GM18526 (cell line): Measurements from ENCODE around the gene AFF3.

ENCODE experiments used
- POLR2A ChIP-seq: IDR thresholded peaks from 3 replicates; pipeline ENCODE4 v1.6.1; 2011; ENCODE audit not compliant: insufficient read length; ENCODE audit errors: extremely low read depth

AFF3 gene

GRCh38 chr2:99638791-99639190 lies 503.6 kb downstream of the AFF3 start:
- no peak for TF ChIP-seq POLR2A

- TF ChIP-seq POLR2A: no peak
Observed at GRCh38 chr2:99637159-99637697, 505.2 kb downstream of the AFF3 start.

GRCh38 chr2:99636144-99637034 lies 506.0 kb downstream of the AFF3 start:
- no peak for TF ChIP-seq POLR2A

GRCh38 chr2:99635710-99636109 lies 506.7 kb downstream of the AFF3 start:
- no peak for TF ChIP-seq POLR2A

- no peak for TF ChIP-seq POLR2A
Observed at GRCh38 chr2:99634234-99634633, 508.2 kb downstream of the AFF3 start.

GRCh38 chr2:99631700-99632099 lies 510.7 kb downstream of the AFF3 start:
- no peak for TF ChIP-seq POLR2A

GRCh38 chr2:99629320-99629719 lies 513.1 kb downstream of the AFF3 start:
- no peak for TF ChIP-seq POLR2A

- no peak for TF ChIP-seq POLR2A
Observed at GRCh38 chr2:99626158-99626557, 516.2 kb downstream of the AFF3 start.

- TF ChIP-seq POLR2A: no peak
Observed at GRCh38 chr2:99624677-99625076, 517.7 kb downstream of the AFF3 start.

GRCh38 chr2:99623613-99624012 lies 518.8 kb downstream of the AFF3 start:
- no peak for TF ChIP-seq POLR2A

GRCh38 chr2:99623035-99623434 lies 519.4 kb downstream of the AFF3 start:
- no peak for TF ChIP-seq POLR2A

GRCh38 chr2:99622534-99622933 lies 519.9 kb downstream of the AFF3 start:
- TF ChIP-seq POLR2A: no peak

GRCh38 chr2:99621774-99622173 lies 520.6 kb downstream of the AFF3 start:
- no peak for TF ChIP-seq POLR2A

GRCh38 chr2:99621106-99621505 lies 521.3 kb downstream of the AFF3 start:
- no peak for TF ChIP-seq POLR2A

- TF ChIP-seq POLR2A: no peak
Observed at GRCh38 chr2:99619151-99619550, 523.2 kb downstream of the AFF3 start.

- TF ChIP-seq POLR2A: no peak
Observed at GRCh38 chr2:99618579-99619097, 523.8 kb downstream of the AFF3 start.

GRCh38 chr2:99617811-99618210 lies 524.6 kb downstream of the AFF3 start:
- no peak for TF ChIP-seq POLR2A

GRCh38 chr2:99615247-99615771 lies 527.1 kb downstream of the AFF3 start:
- TF ChIP-seq POLR2A: no peak
